ENCODE results near the gene HOMER1.

The HOMER1 gene

DNA sequence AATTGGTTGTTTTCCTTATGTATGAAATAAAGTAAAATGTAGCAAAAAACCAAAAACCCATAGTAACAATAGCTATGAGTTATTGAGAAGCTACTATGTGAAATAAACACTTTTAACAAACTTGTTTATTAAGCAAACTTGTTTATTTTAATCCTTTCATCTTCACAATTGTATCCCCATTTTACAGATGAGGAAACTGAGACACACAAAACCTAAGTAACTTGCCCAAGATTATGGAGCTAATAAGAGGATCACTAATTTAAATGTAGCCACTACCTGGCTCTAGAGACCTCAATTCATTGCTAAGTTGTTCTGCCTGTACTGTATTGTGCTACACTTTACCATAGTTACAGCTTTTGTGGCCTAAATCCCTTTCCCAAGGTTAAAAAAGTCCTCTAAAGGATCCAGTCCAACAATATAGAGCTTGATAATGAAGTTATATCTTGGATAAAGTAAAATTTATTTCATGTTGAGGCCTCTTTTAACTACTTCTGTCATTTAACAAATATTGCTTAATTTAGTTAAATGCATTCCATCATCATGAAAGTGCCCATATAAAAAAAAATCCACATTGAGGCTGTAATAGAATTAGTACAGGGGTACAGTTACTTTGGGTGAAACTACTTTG, 22.1 kb downstream of the HOMER1 start:
- H3K36me3 Mint-ChIP-seq (ENCODE audit: insufficient read depth) = no peaks in the 10 kb centered on the region
- no peaks in the 10 kb centered on the region for H3K4me1 Mint-ChIP-seq (ENCODE audit: low read depth in 2 of 2)
- no peak overlapping the region for H3K27ac Mint-ChIP-seq
- no peak for ATAC-seq (replicated peaks)
- no peak overlapping the region for H3K4me3 Mint-ChIP-seq
- H3K27me3 Mint-ChIP-seq = peaks cover 7 to 17% of the 10 kb centered on the region in 2 donors
- no peaks in the 10 kb centered on the region for H3K9me3 Mint-ChIP-seq
- DNase-seq = no peak

DNA sequence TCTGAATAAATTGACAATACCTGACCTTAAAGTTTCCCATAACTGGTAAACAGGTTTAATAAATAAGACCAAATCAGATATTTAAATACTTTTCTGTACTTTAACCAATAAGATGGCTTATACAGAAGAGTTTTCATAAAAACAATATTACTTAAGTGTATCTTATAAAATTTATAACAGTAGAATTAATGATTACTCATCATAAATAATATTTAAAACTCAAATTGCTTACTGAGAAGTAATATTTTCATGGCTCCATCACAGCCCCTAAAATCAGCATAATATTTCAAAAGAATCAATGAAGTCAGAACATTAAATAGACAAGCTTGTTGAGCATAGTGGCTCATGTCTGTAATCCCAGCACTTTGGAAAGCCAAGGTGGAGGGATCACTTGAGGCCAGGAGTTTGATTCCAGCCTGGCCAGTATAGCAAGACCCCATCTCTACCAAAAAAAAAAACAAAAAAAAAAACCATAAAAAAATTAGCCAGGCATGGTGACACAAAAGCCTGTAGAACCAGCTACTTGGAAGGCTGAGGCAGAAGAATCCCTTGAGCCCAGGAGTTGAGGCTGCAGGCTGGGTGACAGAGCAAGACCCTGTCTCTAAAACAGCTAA, 23.5 kb downstream of the HOMER1 start:
- H3K27ac Mint-ChIP-seq = no peak overlapping the region
- H3K27me3 Mint-ChIP-seq = peaks cover 7 to 17% of the 10 kb centered on the region in 2 donors
- no peak for ATAC-seq (replicated peaks)
- H3K4me1 Mint-ChIP-seq (ENCODE audit: low read depth in 2 of 2) = no peaks in the 10 kb centered on the region
- no peaks in the 10 kb centered on the region for H3K36me3 Mint-ChIP-seq (ENCODE audit: insufficient read depth)
- H3K9me3 Mint-ChIP-seq = no peaks in the 10 kb centered on the region
- no peak for DNase-seq
- H3K4me3 Mint-ChIP-seq = no peak overlapping the region

DNA sequence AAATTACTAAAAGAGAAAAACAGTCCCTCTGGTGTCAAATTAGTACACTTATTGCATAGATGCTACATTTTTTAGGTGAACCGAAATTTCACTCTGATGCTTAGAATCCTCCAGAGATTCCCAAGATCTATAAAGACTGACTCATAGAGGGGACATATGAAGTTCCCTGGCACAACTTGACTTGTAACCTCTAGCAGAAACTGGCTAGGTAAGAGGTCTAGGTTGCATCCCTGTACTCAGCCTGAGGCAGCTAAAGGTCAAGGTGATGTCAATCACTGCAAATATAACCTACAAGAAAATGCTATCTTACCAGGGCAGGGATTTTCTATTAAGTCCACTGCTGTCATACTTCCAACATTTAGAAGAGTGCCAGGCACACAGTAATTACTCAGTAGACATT, 24.2 kb downstream of the HOMER1 start:
- Mint-ChIP-seq H3K4me3 (no peak overlapping the region), H3K36me3 (ENCODE audit: insufficient read depth) (no peaks in the 10 kb centered on the region), H3K27me3 (peaks cover 7 to 17% of the 10 kb centered on the region in 2 donors), H3K27ac (no peak overlapping the region), H3K9me3 (no peaks in the 10 kb centered on the region), H3K4me1 (ENCODE audit: low read depth in 2 of 2) (no peaks in the 10 kb centered on the region)
- no peak for DNase-seq
- ATAC-seq (replicated peaks) = no peak

DNA sequence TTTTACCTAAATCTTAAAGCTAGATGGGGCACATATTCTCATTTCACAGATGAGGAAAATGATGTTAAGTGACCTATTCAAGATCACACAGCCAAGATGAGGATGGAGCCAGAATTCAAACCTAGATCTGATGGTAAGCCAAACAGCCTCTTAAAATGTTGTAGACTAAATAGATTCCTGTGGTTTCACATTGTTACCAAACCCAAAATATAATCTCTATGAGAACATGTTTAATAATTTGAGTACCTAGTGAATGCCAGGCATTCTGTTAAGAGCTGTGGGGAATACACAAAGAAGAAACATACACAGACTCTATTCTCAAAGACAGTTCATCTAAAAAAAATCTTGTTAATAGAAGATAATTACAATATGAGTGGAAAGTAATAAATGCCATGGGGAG, 25.2 kb downstream of the HOMER1 start:
- H3K4me3 Mint-ChIP-seq = no peak overlapping the region
- H3K4me1 Mint-ChIP-seq (ENCODE audit: low read depth in 2 of 2) = no peaks in the 10 kb centered on the region
- no peak overlapping the region for H3K27ac Mint-ChIP-seq
- no peaks in the 10 kb centered on the region for H3K36me3 Mint-ChIP-seq (ENCODE audit: insufficient read depth)
- no peaks in the 10 kb centered on the region for H3K9me3 Mint-ChIP-seq
- H3K27me3 Mint-ChIP-seq = peaks cover 0 to 12% of the 10 kb centered on the region in 2 donors
- DNase-seq (no peak), ATAC-seq (replicated peaks) (no peak)

DNA sequence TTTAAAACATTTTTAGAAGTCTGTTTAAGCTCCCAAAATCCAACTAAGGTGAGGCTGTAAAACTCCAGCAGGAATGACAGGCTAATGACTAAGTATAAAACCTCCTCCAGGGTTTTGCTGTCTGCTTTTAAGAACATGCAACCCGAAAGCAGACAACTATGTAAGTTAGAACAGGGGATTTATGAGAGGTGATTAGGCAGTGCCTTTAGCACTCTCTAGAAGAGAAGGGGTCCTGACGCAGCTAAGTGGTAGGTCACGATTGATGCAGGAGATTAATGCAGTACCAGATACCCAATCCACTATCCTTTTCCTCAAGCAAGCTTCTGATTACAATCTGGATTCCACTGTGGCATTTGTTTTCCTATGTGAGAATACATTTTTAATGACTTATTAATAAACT, 25.9 kb downstream of the HOMER1 start:
- DNase-seq = no peak
- H3K27ac Mint-ChIP-seq = no peak overlapping the region
- H3K4me3 Mint-ChIP-seq = no peak overlapping the region
- no peaks in the 10 kb centered on the region for H3K36me3 Mint-ChIP-seq (ENCODE audit: insufficient read depth)
- ATAC-seq (replicated peaks) = no peak
- no peaks in the 10 kb centered on the region for H3K4me1 Mint-ChIP-seq (ENCODE audit: low read depth in 2 of 2)
- H3K9me3 Mint-ChIP-seq = no peaks in the 10 kb centered on the region
- H3K27me3 Mint-ChIP-seq = peaks cover 0 to 5% of the 10 kb centered on the region in 2 donors

DNA sequence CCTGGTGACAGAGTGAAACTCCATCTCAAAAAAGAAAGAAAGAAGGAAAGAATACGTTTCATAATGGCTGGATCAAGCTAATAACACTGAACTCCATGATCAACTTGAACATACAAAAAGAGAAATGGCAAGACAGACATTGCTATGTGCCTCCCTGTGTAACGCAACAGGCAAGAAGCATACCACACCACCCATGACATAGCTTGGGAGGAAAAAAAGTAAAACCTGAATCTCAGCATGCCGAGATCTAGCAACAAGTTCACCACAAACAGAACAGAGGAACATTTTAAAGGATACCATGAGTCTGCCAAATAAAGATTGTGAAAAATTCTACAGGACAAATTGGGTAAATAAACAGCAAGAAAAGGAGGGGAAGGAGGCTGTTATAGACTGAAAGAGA, 26.7 kb downstream of the HOMER1 start:
- DNase-seq = no peak
- Mint-ChIP-seq H3K27ac (no peak overlapping the region), H3K9me3 (no peaks in the 10 kb centered on the region), H3K27me3 (peaks cover 0 to 5% of the 10 kb centered on the region in 2 donors), H3K36me3 (ENCODE audit: insufficient read depth) (no peaks in the 10 kb centered on the region), H3K4me3 (no peak overlapping the region), H3K4me1 (ENCODE audit: low read depth in 2 of 2) (no peaks in the 10 kb centered on the region)
- no peak for ATAC-seq (replicated peaks)

DNA sequence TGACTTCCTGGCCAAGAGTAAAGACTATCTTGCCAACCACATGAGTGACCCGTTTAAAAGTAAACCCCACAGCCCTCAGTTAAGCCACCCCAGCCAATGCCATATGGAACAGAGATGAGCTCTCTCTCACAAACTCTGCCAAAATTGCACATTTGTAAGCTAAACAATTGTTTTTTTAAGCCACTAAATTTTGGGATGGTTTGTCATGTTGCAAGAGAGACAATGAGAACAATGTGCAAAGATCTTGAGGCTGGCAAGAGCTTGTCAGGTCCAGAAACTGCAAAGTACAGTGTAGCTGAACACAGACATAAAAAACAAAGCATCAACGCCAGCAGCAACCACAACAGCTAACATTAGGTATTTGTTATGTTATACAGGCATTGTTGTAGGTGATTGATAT, 27.8 kb downstream of the HOMER1 start:
- no peak overlapping the region for H3K4me3 Mint-ChIP-seq
- H3K36me3 Mint-ChIP-seq (ENCODE audit: insufficient read depth) = no peaks in the 10 kb centered on the region
- H3K27ac Mint-ChIP-seq = no peak overlapping the region
- H3K27me3 Mint-ChIP-seq = peaks cover 0 to 5% of the 10 kb centered on the region in 2 donors
- ATAC-seq (replicated peaks) = no peak
- no peaks in the 10 kb centered on the region for H3K9me3 Mint-ChIP-seq
- DNase-seq = no peak
- H3K4me1 Mint-ChIP-seq (ENCODE audit: low read depth in 2 of 2) = no peaks in the 10 kb centered on the region

DNA sequence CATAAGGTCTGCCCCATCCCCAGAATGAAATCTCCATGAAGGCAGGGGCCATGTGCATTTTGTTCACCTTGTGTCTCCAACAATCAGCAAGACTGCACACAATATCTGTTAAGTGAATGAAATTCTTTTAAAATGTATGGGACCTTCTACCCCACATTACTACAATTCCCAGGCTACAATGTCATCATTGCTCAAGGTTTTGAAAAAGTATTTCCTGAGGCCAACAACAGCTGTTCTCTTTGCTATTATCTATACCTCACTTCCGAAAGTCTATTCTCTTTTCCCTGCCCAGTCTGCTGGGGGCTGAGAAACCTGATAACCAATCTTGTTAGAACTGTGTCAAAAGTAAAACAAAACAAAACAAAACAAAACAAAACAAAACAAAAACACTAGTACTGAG, 29.2 kb downstream of the HOMER1 start:
- H3K27ac Mint-ChIP-seq = no peak overlapping the region
- ATAC-seq (replicated peaks) (no peak), DNase-seq (no peak)
- peaks cover 0 to 5% of the 10 kb centered on the region in 2 donors for H3K27me3 Mint-ChIP-seq
- H3K4me1 Mint-ChIP-seq (ENCODE audit: low read depth in 2 of 2) = no peaks in the 10 kb centered on the region
- no peak overlapping the region for H3K4me3 Mint-ChIP-seq
- no peaks in the 10 kb centered on the region for H3K36me3 Mint-ChIP-seq (ENCODE audit: insufficient read depth)
- H3K9me3 Mint-ChIP-seq = no peaks in the 10 kb centered on the region

DNA sequence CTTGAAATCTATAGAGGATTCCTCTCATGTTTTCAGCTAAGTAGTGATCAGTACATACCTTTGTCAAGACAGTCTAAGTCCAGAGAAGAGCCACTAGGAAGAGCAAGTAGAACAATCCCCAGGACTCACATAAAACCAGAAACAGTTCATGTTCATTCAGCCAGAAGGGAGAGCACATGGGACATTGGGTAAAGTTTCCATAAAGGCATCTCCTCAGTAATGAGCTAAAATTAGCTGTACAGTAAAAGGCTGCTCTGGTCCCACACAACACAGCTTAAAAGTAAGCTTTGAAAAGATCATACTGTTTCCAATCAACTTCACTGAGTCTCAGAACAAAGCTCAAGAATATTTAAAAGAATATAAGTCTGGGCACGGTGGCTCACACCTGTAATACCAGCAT, 32.4 kb downstream of the HOMER1 start:
- Mint-ChIP-seq H3K27ac (no peak overlapping the region), H3K4me3 (no peak overlapping the region)

DNA sequence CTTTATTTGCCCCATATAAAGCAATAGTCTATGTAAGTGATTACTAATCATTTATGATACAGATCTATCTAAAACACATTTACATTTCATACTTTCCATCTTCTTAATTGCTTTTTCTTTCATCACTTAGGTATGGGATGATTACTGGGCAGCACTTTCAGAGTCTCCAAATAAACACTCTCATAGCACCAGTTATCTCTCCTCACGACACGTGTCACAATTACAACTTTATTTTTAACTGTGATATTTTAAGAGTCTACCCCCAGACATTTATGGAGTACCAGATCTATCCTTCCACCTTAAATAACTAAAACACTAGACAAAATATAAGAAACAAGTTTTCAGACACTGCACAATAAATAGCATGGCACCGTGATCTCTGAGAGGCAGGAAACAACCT, 32.9 kb downstream of the HOMER1 start:
- no peak for DNase-seq
- no peak for ATAC-seq (replicated peaks)
- Mint-ChIP-seq H3K27ac (no peak overlapping the region), H3K27me3 (no peaks in the 10 kb centered on the region), H3K36me3 (ENCODE audit: insufficient read depth) (no peaks in the 10 kb centered on the region), H3K4me3 (no peak overlapping the region), H3K9me3 (no peaks in the 10 kb centered on the region), H3K4me1 (ENCODE audit: low read depth in 2 of 2) (no peaks in the 10 kb centered on the region)

More for the DNA sequence above, 32.4 kb downstream of the HOMER1 start:
- no peak for ATAC-seq (replicated peaks)
- Mint-ChIP-seq H3K36me3 (ENCODE audit: insufficient read depth) (no peaks in the 10 kb centered on the region), H3K9me3 (no peaks in the 10 kb centered on the region), H3K27me3 (no peaks in the 10 kb centered on the region), H3K4me1 (ENCODE audit: low read depth in 2 of 2) (no peaks in the 10 kb centered on the region)
- DNase-seq = no peak

DNA sequence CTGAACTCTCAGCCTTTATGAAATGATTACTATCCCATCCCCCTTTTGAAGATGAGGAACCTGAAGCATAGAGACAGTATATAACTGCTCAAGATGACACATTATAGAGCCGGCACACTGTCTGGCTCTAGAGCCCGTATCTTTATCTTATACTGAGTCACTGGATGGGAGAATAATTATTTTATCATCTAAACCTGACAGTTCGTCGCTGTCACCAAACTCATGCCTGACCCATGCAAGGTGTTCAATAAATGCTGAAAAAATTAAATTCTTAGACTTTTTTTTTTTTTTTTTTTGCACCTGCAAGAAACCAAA, 38.8 kb downstream of the HOMER1 start:
- Mint-ChIP-seq H3K36me3 (ENCODE audit: insufficient read depth) (no peaks in the 10 kb centered on the region), H3K4me3 (no peak overlapping the region), H3K27ac (no peak overlapping the region), H3K4me1 (ENCODE audit: low read depth in 2 of 2) (peaks cover 0 to 3% of the 10 kb centered on the region in 2 donors), H3K9me3 (no peaks in the 10 kb centered on the region), H3K27me3 (no peaks in the 10 kb centered on the region)
- no peak for ATAC-seq (replicated peaks)
- no peak for DNase-seq

DNA sequence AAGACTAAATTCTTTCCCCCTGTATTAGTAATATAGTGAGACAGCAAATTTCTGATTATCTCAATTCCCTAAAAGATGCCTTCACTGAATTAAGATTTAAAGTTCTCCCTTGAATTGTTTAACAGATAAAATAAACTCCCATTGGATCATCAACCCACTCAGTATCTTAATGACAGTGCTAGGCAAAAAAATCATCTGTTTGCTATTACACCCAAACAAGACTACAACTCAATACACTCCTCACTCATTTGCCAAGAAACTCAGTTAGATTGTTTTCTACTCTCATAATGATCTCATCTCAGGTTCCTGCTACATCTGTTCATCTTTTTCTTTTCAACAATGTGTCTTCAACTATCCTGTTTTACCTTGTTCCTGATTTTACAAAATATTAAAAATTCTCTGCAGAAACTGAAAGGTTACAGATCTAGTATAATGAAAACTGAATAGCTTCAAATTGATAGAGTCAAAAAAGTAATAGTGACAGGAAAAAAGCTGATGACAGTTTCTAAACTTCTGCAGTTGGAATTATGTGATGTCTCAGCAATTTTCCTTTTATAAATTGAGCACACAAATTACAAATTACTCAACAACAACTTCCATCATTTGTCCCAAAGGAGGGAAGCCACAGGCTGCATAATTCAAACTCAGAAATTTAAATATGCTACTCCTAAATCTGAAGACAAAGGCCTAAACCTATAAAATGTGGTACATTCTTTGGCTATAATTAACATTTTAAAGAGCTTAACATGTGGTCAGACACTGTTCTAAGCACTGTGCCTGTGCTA, 39.4 kb downstream of the HOMER1 start:
- no peak overlapping the region for H3K27ac Mint-ChIP-seq

DNA sequence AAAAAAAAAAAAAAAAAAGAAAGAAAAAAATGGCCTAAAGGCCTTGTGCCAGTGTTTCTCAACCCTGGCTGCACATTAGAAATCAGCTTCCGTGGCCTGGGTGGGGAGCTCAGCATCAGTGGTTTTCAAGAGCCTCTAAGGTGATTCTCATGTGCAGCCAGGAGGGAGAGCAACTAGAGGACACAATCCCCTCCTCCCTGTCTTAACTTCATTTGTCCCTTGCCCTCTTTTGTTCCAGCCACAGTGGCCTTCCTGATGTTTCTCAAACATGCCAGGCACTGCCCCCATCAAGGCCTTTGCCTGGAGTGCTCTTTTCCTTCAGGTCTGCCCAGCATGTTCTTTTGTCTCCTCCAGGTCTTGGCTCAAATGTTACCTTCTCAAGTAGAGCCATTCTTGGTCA, 42.4 kb downstream of the HOMER1 start:
- DNase-seq (no peak), ATAC-seq (replicated peaks) (no peak)
- H3K4me3 Mint-ChIP-seq = no peak overlapping the region
- H3K27me3 Mint-ChIP-seq = no peaks in the 10 kb centered on the region
- no peaks in the 10 kb centered on the region for H3K36me3 Mint-ChIP-seq (ENCODE audit: insufficient read depth)
- no peaks in the 10 kb centered on the region for H3K9me3 Mint-ChIP-seq
- peaks cover 0 to 3% of the 10 kb centered on the region in 2 donors for H3K4me1 Mint-ChIP-seq (ENCODE audit: low read depth in 2 of 2)
- no peak overlapping the region for H3K27ac Mint-ChIP-seq

More for the DNA sequence above, 39.4 kb downstream of the HOMER1 start:
- no peaks in the 10 kb centered on the region for H3K9me3 Mint-ChIP-seq
- H3K4me3 Mint-ChIP-seq = no peak overlapping the region
- H3K4me1 Mint-ChIP-seq (ENCODE audit: low read depth in 2 of 2) = peaks cover 0 to 3% of the 10 kb centered on the region in 2 donors
- no peak for DNase-seq
- no peaks in the 10 kb centered on the region for H3K36me3 Mint-ChIP-seq (ENCODE audit: insufficient read depth)
- no peak for ATAC-seq (replicated peaks)
- no peaks in the 10 kb centered on the region for H3K27me3 Mint-ChIP-seq

DNA sequence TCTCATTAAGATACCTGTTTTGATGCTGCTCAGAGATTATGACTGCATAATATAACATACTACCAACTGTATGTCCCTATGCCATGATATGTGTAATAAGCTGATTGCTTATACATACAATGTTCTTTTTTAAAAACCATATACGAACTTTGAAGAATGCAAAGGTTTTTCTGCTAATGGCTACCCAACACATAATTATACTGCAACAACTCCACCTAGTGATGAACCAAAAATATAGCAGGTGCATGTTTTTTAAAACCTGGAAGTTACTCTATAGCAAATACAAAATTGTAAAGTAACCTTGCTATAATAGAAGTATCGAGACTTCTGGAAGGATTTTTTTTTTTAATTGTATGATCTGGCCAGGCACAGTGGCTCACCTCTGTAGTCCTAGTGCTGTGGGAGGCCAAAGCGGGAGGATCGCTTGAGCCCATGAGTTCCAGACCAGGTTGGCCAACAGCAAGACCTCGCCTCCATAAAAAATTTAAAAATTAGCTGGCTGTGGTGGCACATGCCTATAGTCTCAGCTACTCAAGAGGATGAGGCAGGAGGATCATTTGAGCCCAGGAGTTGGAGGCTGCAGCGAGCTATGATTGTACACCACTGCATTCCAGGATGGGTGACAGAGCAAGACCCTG, 49.1 kb downstream of the HOMER1 start:
- DNase-seq = no peak
- H3K36me3 Mint-ChIP-seq (ENCODE audit: insufficient read depth) = no peaks in the 10 kb centered on the region

More for the DNA sequence above, 49.1 kb downstream of the HOMER1 start:
- no peak overlapping the region for H3K4me3 Mint-ChIP-seq
- ATAC-seq (replicated peaks) = no peak
- peaks cover 2 to 3% of the 10 kb centered on the region in 2 donors for H3K4me1 Mint-ChIP-seq (ENCODE audit: low read depth in 2 of 2)
- no peaks in the 10 kb centered on the region for H3K9me3 Mint-ChIP-seq
- peaks cover 7% of the 10 kb centered on the region in 2 donors for H3K27me3 Mint-ChIP-seq
- H3K27ac Mint-ChIP-seq = no peak overlapping the region
